Hematopoietic multipotent progenitor cell treated with erythropoietin and hydrocortisone succinate and interleukin-3 and kit ligand, for 15 days (in vitro differentiated cells): ENCODE data around the gene TYMS.

ENCODE experiments used
- DNase-seq: peaks from one replicate; pipeline ENCODE4 v3.0.0-alpha.2; 2015; ENCODE audit warnings: low spot score

Gene TYMS

DNA sequence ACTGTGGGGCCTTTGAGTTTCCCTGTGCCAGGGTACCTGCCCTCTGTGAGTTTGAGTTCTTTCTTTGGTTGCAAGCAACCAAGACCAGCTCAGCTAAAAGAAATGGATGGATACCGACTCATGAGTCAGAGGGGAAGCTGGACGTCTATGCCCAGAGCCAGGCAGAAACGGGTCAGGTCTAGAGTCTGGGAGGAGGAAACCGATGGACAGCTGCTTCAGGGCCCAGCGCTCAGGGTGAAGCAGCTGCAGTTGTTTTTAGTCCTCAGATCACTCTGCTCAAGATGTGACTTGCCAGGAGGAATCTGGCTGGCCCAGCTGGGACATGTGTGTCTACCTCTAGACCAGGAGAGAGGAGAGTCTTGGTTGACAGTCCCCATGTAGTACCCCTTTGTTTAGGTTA is 10.1 kb upstream of the TYMS start:
- DNase-seq: no peak

GRCh38 chr18:649341-649740 is 8.1 kb upstream of the TYMS start:
- no peak for DNase-seq

DNA sequence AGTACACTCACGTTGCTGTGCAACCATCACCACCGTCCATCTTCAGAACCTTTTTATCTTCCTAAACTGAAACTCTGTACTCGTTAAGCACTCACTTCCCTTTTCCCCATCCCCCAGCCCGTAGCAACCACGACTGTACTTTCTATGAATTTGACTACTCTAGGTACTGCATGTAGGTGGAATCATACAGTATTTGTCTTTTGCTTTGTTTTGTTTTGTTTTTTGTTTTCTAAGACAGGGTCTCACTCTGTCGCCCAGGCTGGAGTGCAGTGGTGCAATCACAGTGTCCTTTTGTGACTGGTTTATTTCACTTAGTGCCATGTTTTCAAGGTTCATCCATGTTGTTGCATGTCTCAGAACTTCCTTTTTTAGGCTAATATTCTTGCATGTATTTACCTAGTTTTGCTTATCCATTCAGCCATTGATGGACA is 7.0 kb upstream of the TYMS start:
- DNase-seq: no peak

DNA sequence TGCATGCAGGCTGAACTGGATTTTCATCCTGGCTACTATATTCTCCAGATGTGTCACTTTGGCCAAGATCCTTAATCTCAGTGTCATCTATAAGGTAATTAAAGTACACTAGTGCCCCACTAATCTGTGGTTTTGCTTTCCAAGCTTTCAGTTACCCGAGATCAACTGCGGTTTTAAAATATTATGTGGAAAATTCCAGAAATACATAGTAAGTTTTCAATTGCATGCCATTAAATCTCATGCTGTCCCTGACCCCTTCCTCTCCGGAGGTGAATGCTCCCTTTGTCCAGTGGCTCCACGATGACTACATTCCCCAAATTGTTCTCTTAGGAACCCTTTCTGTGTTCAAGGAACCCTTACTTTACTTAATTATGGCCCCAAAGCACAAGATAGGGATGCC is 5.3 kb upstream of the TYMS start:
- DNase-seq: no peak

- DNase-seq: no peak
Observed at GRCh38 chr18:653512-653911, 3.9 kb upstream of the TYMS start.

- DNase-seq: no peak
Observed at GRCh38 chr18:654601-655000, 2.9 kb upstream of the TYMS start.

DNA sequence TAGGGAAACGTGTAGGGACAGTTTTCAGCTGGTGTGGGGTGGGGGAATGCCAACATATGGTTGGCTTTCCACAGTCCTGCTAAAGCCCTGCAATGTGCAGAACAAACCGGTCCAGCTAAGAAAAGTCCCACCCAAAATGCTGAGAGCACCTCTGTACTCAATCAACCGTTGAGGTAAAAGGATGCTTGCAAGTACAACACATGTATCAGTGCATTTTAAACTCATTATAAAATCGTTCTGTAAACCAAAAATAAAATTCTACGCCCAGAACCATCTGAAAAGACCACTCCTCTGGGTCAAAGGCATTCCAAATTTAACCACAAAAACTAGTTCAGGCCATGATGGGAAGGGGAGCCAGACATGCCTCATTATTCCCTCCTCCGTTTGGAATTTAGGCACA is 2.0 kb upstream of the TYMS start:
- DNase-seq: no peak

GRCh38 chr18:658001-658946 is 821 bp downstream of the TYMS start:
- DNase-seq: peak; percentile 85

DNA sequence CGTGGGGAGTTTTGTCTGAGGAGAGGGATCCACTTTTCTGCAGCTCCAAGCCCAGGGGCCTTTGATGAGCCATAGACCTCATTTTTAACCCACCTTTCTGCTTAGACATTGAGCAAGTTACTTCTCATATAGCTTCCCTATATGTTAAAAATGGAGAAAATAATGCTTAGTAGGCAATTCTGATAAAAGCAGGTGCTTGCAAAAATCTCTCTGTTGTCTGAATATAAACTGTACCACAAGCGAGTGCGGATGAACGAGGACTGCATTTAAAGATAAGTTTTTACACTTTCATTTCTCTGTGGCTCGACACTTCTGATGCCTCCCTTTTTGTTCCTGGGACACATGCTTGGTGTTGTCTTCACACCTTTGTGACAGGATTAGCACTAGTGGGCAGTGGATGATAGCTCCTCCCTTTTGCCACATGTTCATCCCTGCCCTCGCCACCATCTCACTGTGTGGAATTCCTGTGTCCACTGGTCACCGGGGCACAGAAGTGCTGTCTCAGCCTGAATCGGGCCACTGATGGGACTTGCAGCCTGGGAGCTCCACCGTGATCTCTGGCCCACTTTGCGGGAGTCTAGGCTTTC is 1.6 kb downstream of the TYMS start:
- DNase-seq: peak; percentile 14

GRCh38 chr18:659597-659996 is 2.1 kb downstream of the TYMS start:
- no peak for DNase-seq

- DNase-seq: no peak
Observed at GRCh38 chr18:662197-662596, 4.7 kb downstream of the TYMS start.

DNA sequence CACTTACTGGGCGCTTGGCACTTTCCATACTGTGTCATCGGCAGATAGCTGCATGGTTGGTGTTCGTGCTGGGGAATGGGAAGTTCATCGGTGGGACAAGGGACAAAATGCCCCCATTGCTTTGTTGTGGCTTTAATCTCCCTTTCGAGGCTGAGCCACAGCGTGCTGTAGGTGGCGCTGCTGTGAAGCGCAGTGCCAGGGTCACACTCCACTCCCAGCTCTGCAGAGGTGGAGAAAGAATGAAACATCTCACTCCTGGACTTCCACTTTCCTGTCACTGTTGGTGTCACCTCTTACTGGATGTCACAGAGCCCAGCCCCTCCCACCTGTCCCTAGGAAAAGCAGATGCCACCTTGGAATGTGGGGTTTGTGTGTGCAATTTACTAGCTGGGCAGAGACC is 8.7 kb downstream of the TYMS start:
- peak; percentile 31 for DNase-seq

DNA sequence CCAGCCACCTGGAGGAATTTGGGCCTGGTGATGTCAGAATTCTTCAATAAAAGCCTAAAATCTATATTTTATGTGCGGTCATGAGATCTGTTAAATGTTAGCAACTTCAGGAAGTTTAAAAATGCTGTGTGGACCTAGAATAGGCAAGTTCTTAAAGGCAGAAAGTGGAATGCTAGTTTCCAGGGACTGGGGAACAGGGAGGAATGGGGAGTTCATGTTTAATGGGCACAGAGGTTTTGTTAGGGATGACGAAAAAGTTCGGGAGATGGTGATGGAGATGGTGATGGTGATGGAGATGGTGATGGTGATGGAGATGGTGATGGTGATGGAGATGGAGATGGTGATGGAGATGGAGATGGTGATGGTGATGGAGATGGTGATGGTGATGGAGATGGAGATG is 9.2 kb downstream of the TYMS start:
- no peak for DNase-seq

GRCh38 chr18:668260-668659 is 10.8 kb downstream of the TYMS start:
- DNase-seq: no peak

DNA sequence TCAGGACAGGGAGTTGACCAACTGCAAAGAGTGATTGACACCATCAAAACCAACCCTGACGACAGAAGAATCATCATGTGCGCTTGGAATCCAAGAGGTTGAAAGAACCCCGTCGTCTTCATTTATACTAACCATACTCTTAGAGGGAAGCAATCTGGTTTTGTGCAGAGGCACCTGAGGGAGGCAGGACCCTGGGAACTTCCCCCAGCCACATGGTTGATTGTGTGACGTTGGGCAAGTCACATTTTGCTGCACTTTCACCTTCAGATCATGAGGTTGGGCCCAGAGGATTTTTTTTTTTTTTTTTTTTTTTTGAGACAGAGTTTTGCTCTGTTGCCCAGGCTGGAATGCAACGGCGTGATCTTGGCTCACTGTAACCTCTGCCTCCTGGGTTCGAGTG is 11.6 kb downstream of the TYMS start:
- no peak for DNase-seq

GRCh38 chr18:670522-670921 is 13.1 kb downstream of the TYMS start:
- no peak for DNase-seq

DNA sequence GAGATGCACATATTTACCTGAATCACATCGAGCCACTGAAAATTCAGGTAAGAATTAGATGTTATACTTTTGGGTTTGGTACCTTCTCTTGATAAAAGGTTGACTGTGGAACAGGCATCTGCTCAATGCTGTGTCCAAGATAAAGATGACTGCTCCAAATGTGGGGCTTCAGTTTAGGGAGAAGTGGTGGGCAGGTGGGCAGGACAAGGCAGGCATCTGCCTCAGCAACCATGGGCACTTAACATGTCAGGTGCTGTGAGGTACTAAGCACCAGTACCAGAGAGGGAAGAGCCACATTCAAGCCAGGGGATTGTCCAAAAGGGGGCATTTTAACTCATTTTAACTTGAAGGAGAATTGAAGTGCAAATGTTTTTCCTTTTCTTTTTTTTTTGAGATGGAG is 14.0 kb downstream of the TYMS start:
- DNase-seq: no peak

- DNase-seq: no peak
Observed at GRCh38 chr18:673317-673716, 15.9 kb downstream of the TYMS start.

DNA sequence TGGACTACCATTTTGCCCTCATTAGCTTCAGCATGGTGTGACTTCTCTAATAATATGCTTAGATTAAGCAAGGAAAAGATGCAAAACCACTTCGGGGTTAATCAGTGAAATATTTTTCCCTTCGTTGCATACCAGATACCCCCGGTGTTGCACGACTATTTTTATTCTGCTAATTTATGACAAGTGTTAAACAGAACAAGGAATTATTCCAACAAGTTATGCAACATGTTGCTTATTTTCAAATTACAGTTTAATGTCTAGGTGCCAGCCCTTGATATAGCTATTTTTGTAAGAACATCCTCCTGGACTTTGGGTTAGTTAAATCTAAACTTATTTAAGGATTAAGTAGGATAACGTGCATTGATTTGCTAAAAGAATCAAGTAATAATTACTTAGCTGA is 16.3 kb downstream of the TYMS start:
- DNase-seq: no peak

DNA sequence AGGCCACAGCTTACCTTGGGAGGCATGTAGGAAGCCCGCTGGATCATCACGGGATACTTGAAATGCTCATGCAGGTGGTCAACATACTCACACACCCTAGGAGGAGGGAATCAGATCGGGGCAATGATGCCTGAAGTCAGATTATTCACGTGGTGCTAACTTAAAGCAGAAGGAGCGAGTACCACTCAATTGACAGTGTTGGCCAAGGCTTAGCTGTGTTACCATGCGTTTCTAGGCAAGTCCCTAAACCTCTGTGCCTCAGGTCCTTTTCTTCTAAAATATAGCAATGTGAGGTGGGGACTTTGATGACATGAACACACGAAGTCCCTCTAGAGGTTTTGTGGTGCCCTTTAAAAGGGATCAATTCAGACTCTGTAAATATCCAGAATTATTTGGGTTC is 17.9 kb downstream of the TYMS start:
- no peak for DNase-seq

DNA sequence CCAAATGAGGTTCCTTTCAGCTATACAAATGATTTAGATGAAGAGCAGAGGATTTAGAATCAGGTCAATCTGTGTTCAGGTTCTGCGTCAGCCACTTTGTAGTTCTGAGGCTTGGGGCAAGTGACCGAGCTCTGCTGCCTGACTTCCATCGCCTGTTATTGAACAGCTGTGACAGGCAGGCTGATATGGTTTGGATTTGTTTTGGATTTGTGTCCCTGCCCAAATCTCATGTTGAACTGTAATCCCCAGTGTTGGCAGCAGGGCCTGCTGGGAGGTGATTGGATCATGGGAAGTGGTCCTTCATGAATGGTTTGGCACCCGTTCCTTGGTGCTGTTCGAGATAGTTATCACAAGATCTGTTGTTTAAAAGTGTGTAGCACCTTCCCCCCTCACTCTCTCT is 18.6 kb downstream of the TYMS start:
- DNase-seq: no peak

- no peak for DNase-seq
Observed at GRCh38 chr18:676736-677135, 19.3 kb downstream of the TYMS start.

DNA sequence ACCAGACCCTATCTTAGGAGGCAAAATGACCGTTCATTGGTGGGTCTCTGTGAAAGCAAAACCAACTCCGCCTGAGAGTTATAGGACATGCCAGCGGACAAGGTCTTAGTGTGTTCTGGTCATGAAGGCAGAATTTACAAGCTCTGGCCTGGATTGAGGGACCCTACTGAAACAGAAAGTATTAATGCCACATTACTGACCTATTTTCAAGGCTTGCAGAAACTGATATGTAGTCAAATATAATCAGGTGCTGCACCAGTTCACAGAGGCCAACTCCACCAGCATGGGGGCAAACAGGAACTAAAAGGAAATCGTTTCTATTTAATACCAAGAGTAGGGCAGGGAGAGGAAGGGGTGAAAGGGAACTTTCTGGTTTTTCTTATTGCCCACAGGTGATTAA is 19.7 kb downstream of the TYMS start:
- DNase-seq: no peak

DNA sequence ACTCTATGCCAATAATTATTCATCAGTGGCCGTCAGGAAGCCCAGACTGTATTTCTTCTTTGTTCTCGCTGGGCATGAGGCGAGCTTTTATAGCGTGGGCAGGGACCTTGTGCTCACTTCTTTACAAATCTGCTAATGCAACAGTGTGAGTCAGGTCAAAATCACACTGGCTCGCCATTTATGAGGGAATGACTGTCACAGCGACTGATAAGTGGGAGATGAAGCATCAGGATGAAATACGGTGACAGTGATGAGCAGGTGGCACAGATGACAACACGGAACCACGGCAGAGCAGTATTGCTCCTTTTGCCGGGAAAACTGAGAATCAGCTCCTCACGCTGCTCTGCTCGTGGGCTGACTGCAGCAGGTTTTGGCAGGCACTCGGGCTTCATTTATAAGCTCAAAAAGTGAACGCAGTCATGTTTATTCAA is 20.5 kb downstream of the TYMS start:
- DNase-seq: no peak
